MM.1S (cell line): ENCODE measurements around the gene ANO10.
"Not testable (repeated sequence)": the region's sequence is repeated elsewhere in the genome, so short reads cannot be mapped to it uniquely, and the experiment has no call there.

Source experiments
- DNase-seq: peaks from one replicate; pipeline ENCODE4 v3.0.0-alpha.2; 2015
- H2AFZ ChIP-seq: fragments of 300-600 bp; sonication (generic); 2 replicates; pipeline ENCODE4 v1.6.0; 2016; ENCODE audit warnings: antibody characterized with exemption, low read length
- H3F3A ChIP-seq: fragments of 300-600 bp; sonication (generic); 2 replicates; pipeline ENCODE4 v1.6.1; 2016; ENCODE audit warnings: mild to moderate bottlenecking, antibody characterized with exemption, low read length, moderate library complexity, mixed read lengths; ENCODE audit not compliant: insufficient read depth
- H3K27ac ChIP-seq: fragments of 300-600 bp; sonication (generic); 2 replicates; pipeline ENCODE4 v1.5.1; 2016; ENCODE audit warnings: mild to moderate bottlenecking, low read length
- H3K27me3 ChIP-seq: fragments of 300-600 bp; sonication (generic); replicated peaks from 2 replicates; pipeline ENCODE4 v1.6.0; 2016; ENCODE audit warnings: low read length; ENCODE audit not compliant: insufficient read depth
- H3K36me3 ChIP-seq: fragments of 300-600 bp; sonication (generic); replicated peaks from 2 replicates; pipeline ENCODE4 v1.6.1; 2016; ENCODE audit warnings: mild to moderate bottlenecking, low read length, mixed read lengths; ENCODE audit not compliant: insufficient read depth
- H3K4me1 ChIP-seq: fragments of 300-600 bp; sonication (generic); 2 replicates; pipeline ENCODE4 v1.6.1; 2016; ENCODE audit warnings: low read length, mixed read lengths
- H3K4me2 ChIP-seq: fragments of 300-600 bp; sonication (generic); 2 replicates; pipeline ENCODE4 v1.6.0; 2016; ENCODE audit warnings: low read depth, low read length
- H3K4me3 ChIP-seq: fragments of 300-600 bp; sonication (generic); 2 replicates; pipeline ENCODE4 v1.5.1; 2016; ENCODE audit warnings: low read length, mixed read lengths
- H3K79me2 ChIP-seq: fragments of 300-600 bp; sonication (generic); 2 replicates; pipeline ENCODE4 v1.6.1; 2016; ENCODE audit warnings: mixed run types, low read length, mixed read lengths
- H3K9ac ChIP-seq: fragments of 300-600 bp; sonication (generic); 2 replicates; pipeline ENCODE4 v1.6.1; 2016; ENCODE audit warnings: low read length, mixed read lengths
- H3K9me2 ChIP-seq: fragments of 300-600 bp; sonication (generic); replicated peaks from 2 replicates; pipeline ENCODE4 v1.6.1; 2016; ENCODE audit warnings: mild to moderate bottlenecking, low read length, mixed read lengths; ENCODE audit not compliant: insufficient read depth
- H3K9me3 ChIP-seq: fragments of 300-600 bp; sonication (generic); replicated peaks from 2 replicates; pipeline ENCODE4 v1.6.1; 2016; ENCODE audit warnings: mild to moderate bottlenecking, low read length, mixed read lengths; ENCODE audit not compliant: insufficient read depth
- H4K20me1 ChIP-seq: fragments of 300-600 bp; sonication (generic); 2 replicates; pipeline ENCODE4 v1.6.1; 2016; ENCODE audit warnings: mild to moderate bottlenecking, low read length, moderate library complexity, mixed read lengths; ENCODE audit not compliant: insufficient read depth
- CTCF ChIP-seq: fragments of 300-600 bp; sonication (generic); IDR thresholded peaks from 2 replicates; pipeline ENCODE4 v1.5.1; 2016; ENCODE audit warnings: antibody characterized with exemption, low read length, mixed read lengths
- EZH2 ChIP-seq: fragments of 300-600 bp; sonication (generic); optimal IDR thresholded peaks from 2 replicates; pipeline ENCODE3; 2017; ENCODE audit warnings: low read depth, mild to moderate bottlenecking, antibody characterized with exemption, low read length, mixed read lengths
- EZH2phosphoT487 ChIP-seq: fragments of 300-600 bp; sonication (generic); IDR thresholded peaks from 2 replicates; pipeline ENCODE4 v1.6.1; 2018; ENCODE audit warnings: antibody characterized with exemption, low read length

The ANO10 gene

GRCh38 chr3:43597961-43598360 is 23.9 kb downstream of the ANO10 start:
- no peak overlapping the region for H3K4me3 ChIP-seq
- no peaks in the 10 kb centered on the region for H3K4me1 ChIP-seq
- H4K20me1 ChIP-seq = no peaks in the 10 kb centered on the region
- no peaks in the 10 kb centered on the region for H3K9me3 ChIP-seq
- H3K9me2 ChIP-seq = no peaks in the 10 kb centered on the region
- H3K79me2 ChIP-seq = no peaks in the 10 kb centered on the region
- no peak overlapping the region for H3K9ac ChIP-seq
- no peak overlapping the region for H3K27ac ChIP-seq
- H3K27me3 ChIP-seq = no peaks in the 10 kb centered on the region
- no peaks in the 10 kb centered on the region for H3K36me3 ChIP-seq
- TF ChIP-seq EZH2phosphoT487 (no peak), CTCF (no peak), EZH2 (no peak)
- no peak overlapping the region for H2AFZ ChIP-seq
- no peak overlapping the region for H3K4me2 ChIP-seq
- H3F3A ChIP-seq = no peaks in the 10 kb centered on the region
- DNase-seq = no peak

GRCh38 chr3:43596178-43596577 is 25.6 kb downstream of the ANO10 start:
- not testable (repeated sequence) for H3K36me3 ChIP-seq, H3K9me2 ChIP-seq, H3K27me3 ChIP-seq, H3F3A ChIP-seq, H2AFZ ChIP-seq, H3K4me1 ChIP-seq, H3K27ac ChIP-seq, H3K79me2 ChIP-seq, H3K4me2 ChIP-seq, H3K9ac ChIP-seq, H4K20me1 ChIP-seq, H3K4me3 ChIP-seq, H3K9me3 ChIP-seq, DNase-seq

GRCh38 chr3:43595280-43595679 is 26.5 kb downstream of the ANO10 start:
- not testable (repeated sequence) for H3K4me1 ChIP-seq, H3K27ac ChIP-seq, H3K9ac ChIP-seq, H3K36me3 ChIP-seq, H3K4me3 ChIP-seq, H3K9me3 ChIP-seq, H3F3A ChIP-seq, H4K20me1 ChIP-seq, H2AFZ ChIP-seq, H3K4me2 ChIP-seq, H3K27me3 ChIP-seq, H3K9me2 ChIP-seq, DNase-seq, H3K79me2 ChIP-seq

GRCh38 chr3:43593588-43593987 is 28.2 kb downstream of the ANO10 start:
- H2AFZ ChIP-seq, H3K9me2 ChIP-seq, H3K27ac ChIP-seq, H3F3A ChIP-seq, H3K79me2 ChIP-seq, H3K4me1 ChIP-seq, H3K9me3 ChIP-seq, H4K20me1 ChIP-seq, H3K4me3 ChIP-seq, H3K36me3 ChIP-seq, DNase-seq, H3K4me2 ChIP-seq, H3K27me3 ChIP-seq, H3K9ac ChIP-seq: not testable (repeated sequence)

GRCh38 chr3:43591866-43592265 is 29.9 kb downstream of the ANO10 start:
- H3F3A ChIP-seq, H3K36me3 ChIP-seq, H4K20me1 ChIP-seq, H2AFZ ChIP-seq, DNase-seq, H3K4me2 ChIP-seq, H3K9ac ChIP-seq, H3K27me3 ChIP-seq, H3K27ac ChIP-seq, H3K79me2 ChIP-seq, H3K9me2 ChIP-seq, H3K4me1 ChIP-seq, H3K9me3 ChIP-seq, H3K4me3 ChIP-seq: not testable (repeated sequence)
